HepG2 (cell line): ENCODE results near the gene BMP8A. TPM values are rescaled to one million over a fixed set of nuclear protein-coding genes. Genes with fewer than 3 reads are reported as not detected.
A peak's percentile ranks its signal among the peaks of the same experiment; 100 is the strongest.

Experiments used
- ATAC-seq: fragments of 200-7000 bp; cut with Tn5 transposase; 3 replicates; pipeline ENCODE4 v1.9.1; 2020; ENCODE audit warnings: mild to moderate bottlenecking, moderate library complexity
- BruUV-seq: library from RNA; stranded (reverse); fragments of 400-500 nt; replicated peaks from 2 replicates; lab custom pipeline; 2021; lab: Mats Ljungman, UMichigan
- CTCF ChIA-PET: fragments of 300-600 bp; formaldehyde crosslinking; extraction: SDS; loops from one replicate; lab custom pipeline; 2021; ENCODE audit warnings: low total read pairs, inconsistent platforms, low intra/inter-chr PET ratio; lab: Yijun Ruan, JAX
- POLR2A ChIA-PET: fragments of 350-600 bp; sonication (Branson Sonifier 250); formaldehyde crosslinking; loops from one replicate; lab custom pipeline; 2020; ENCODE audit warnings: antibody characterized with exemption, inconsistent platforms; lab: Yijun Ruan, JAX
- DNase-seq: peaks from one replicate; pipeline ENCODE4 v3.0.0-alpha.2; 2015; ENCODE audit warnings: low spot score
- FAIRE-seq: peaks from 3 replicates; lab custom pipeline; 2011; peaks lifted over from hg19 to GRCh38; lab: Jason Lieb, UNC
- H2AFZ ChIP-seq: one replicate; pipeline ENCODE4 v1.6.1; 2011; ENCODE audit warnings: low read length, inconsistent platforms
- H3K27ac ChIP-seq: fragments of 300-600 bp; 3 replicates; pipeline ENCODE4 v1.8.0; 2011; ENCODE audit warnings: mixed run types, mild to moderate bottlenecking, mixed read lengths, low read length, inconsistent platforms; ENCODE audit not compliant: insufficient read depth; ENCODE audit errors: extremely low read length
- H3K27me3 ChIP-seq, 2 experiments: fragments of 200-600 bp in 1 of 2; 2 replicates in 1 of 2; 3 replicates in 1 of 2; pipeline versions ENCODE4 v1.6.0 to v1.8.0; 2011; ENCODE audit warnings: low read length in 2 of 2, mild to moderate bottlenecking in 2 of 2, moderate library complexity in 2 of 2, inconsistent platforms in 1 of 2; ENCODE audit not compliant: insufficient read depth in 2 of 2, control insufficient read depth in 1 of 2
- H3K36me3 ChIP-seq, 2 experiments: fragments of 200-600 bp in 1 of 2; replicated peaks in 1 of 2; 2 replicates in 1 of 2; 3 replicates in 1 of 2; pipeline versions ENCODE4 v1.5.1 to v1.8.0; 2011; ENCODE audit warnings: low read length in 2 of 2, inconsistent platforms in 1 of 2; ENCODE audit not compliant: insufficient read depth in 2 of 2, control insufficient read depth in 1 of 2
- H3K4me1 ChIP-seq: 2 replicates; pipeline ENCODE4 v1.5.1; 2012; ENCODE audit warnings: low read length, inconsistent platforms; ENCODE audit not compliant: insufficient read depth
- H3K4me2 ChIP-seq: 2 replicates; pipeline ENCODE4 v1.6.0; 2011; ENCODE audit warnings: low read depth, low read length, inconsistent platforms
- H3K4me3 ChIP-seq, 3 experiments: fragments of 200-600 bp in 1 of 3; sonication (generic), shearing (Covaris generic) in 1 of 3; replicated peaks in 1 of 3; 2 replicates each; pipeline ENCODE4 v1.5.1; 2011 to 2016; ENCODE audit warnings: low read length in 3 of 3, inconsistent platforms in 2 of 3, low read depth in 2 of 3, mild to moderate bottlenecking in 2 of 3, control low read depth in 1 of 3, mixed read lengths in 1 of 3; ENCODE audit not compliant: insufficient read depth in 1 of 3
- H3K79me2 ChIP-seq: one replicate; pipeline ENCODE4 v1.6.1; 2011; ENCODE audit warnings: low read length, inconsistent platforms; ENCODE audit not compliant: insufficient read depth
- H3K9ac ChIP-seq: 2 replicates; pipeline ENCODE4 v1.6.0; 2011; ENCODE audit warnings: mild to moderate bottlenecking, low read depth, low read length, inconsistent platforms; ENCODE audit not compliant: insufficient read depth
- H3K9me3 ChIP-seq: 2 replicates; pipeline ENCODE4 v1.5.1; 2012; ENCODE audit warnings: mild to moderate bottlenecking, low read length
- H4K20me1 ChIP-seq: 2 replicates; pipeline ENCODE4 v1.6.0; 2011; ENCODE audit warnings: inconsistent platforms, mild to moderate bottlenecking, low read length, moderate library complexity; ENCODE audit not compliant: insufficient read depth
- CEBPB ChIP-seq: IDR thresholded peaks from 2 replicates; pipeline ENCODE4 v1.6.1; 2011; ENCODE audit warnings: low read depth, low read length, improper control_type of control experiment, borderline replicate concordance
- RBFOX2 ChIP-seq: fragments of 200-400 bp; formaldehyde crosslinking; IDR thresholded peaks from 2 replicates; pipeline ENCODE4 v1.6.1; 2017; ENCODE audit warnings: low read depth, mild to moderate bottlenecking, low read length
- ZEB1 ChIP-seq: IDR thresholded peaks from 2 replicates; pipeline ENCODE4 v1.6.1; 2012; ENCODE audit warnings: mild to moderate bottlenecking, low read depth, inconsistent platforms; ENCODE audit not compliant: insufficient replicate concordance
- WGBS: methylation state at CpG from one replicate; pipeline ENCODE4 v1.1.6; 2017; ENCODE audit warnings: low lambda C conversion rate; 5-methylcytosine and 5-hydroxymethylcytosine counted together
- in situ Hi-C: cut with HindIII; loops from 2 replicates; pipeline ENCODE4 v1.10.0; 2017; ENCODE audit warnings: low pct_unique_long_range_greater_than_20kb; ENCODE audit not compliant: extremely low pct_ligation_motif_present
- intact Hi-C: fragments of 100-400 bp; cut with micrococcal nuclease; formaldehyde crosslinking; loops from one replicate; pipeline ENCODE4 v1.10.0; 2022; ENCODE audit not compliant: unreplicated experiment
- polyA plus RNA-seq, 8 experiments: library from polyadenylated mRNA; depleted of rRNA in 3 of 8; stranded (reverse) in 7 of 8; unstranded in 1 of 8; fragments of >200 nt; fragmentation: Illumina TruSeq in 4 of 8; extraction: Trizol in 4 of 8; gene quantifications; 2 replicates each; pipeline versions ENCODE4 v1.2.1 to v1.2.3, GENCODE V29; 2011 to 2016; ENCODE audit warnings: low read depth in 4 of 8, missing spikeins in 1 of 8, mixed read lengths in 1 of 8; ENCODE audit not compliant: insufficient read depth in 1 of 8
- total RNA-seq, 5 experiments: library from RNA; depleted of rRNA; stranded (reverse); fragments of >200 nt; fragmentation: Illumina TruSeq; extraction: Trizol; gene quantifications; 2 replicates each; pipeline ENCODE4 v1.2.3, GENCODE V29; 2016; ENCODE audit warnings: low read depth in 1 of 5
- TF ChIP-seq, protein P1 (sequence below): sonication (generic); formaldehyde crosslinking; IDR thresholded peaks from 2 replicates; pipeline ENCODE4 v1.5.1; 2020; ENCODE audit warnings: missing genetic modification reagents, mild to moderate bottlenecking, borderline replicate concordance
- TF ChIP-seq, protein P2 (sequence below), 2 experiments: fragments of 450-650 bp in 1 of 2; sonication (generic) in 1 of 2; formaldehyde crosslinking; IDR thresholded peaks; 2 replicates each; pipeline versions ENCODE4 v1.5.0 to v1.8.0; 2020 to 2022; ENCODE audit warnings: mild to moderate bottlenecking in 1 of 2, missing genetic modification reagents in 1 of 2
- TF ChIP-seq, protein P3 (sequence below): sonication (generic); IDR thresholded peaks from 2 replicates; pipeline ENCODE4 v1.6.1; 2016; ENCODE audit warnings: low read depth, borderline replicate concordance

BMP8A gene
- total and polyA plus RNA-seq, 2 of the 13 experiments (the other 11 are each of a cell fraction or from before 2014, with no cell fraction given) = 0.05 TPM; not detected in 1

DNA sequence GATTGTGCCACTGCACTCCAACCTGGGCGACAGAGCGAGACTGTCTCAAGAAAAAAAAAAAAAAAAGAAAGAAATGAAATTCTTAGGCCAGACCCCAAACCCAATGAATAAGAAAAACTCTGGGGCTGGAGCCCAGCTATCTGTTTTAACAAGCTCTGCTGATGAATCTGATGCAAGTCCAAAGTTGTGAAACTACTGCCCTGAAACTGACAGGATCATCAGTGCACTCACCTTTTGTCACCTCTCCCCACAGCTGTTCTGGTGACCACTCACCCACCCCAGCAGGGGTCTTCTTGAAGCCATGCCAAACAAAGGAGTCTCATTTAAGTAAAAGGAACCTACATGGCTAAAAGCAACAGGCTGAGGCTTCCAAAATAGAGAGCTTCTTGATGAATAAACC, 76.8 kb downstream of the BMP8A start:
- no peak overlapping the region for H3K27ac ChIP-seq
- CTCF ChIA-PET = no interaction called here
- intact Hi-C loops = no loop called here
- POLR2A ChIA-PET = interaction anchor here (1.5 kb wide), 1 partner anchor 9 kb away, joined by 5 read pairs; no protein-coding TSS in a partner anchor
- TF ChIP-seq, protein P1, sequence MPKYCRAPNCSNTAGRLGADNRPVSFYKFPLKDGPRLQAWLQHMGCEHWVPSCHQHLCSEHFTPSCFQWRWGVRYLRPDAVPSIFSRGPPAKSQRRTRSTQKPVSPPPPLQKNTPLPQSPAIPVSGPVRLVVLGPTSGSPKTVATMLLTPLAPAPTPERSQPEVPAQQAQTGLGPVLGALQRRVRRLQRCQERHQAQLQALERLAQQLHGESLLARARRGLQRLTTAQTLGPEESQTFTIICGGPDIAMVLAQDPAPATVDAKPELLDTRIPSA (CRISPR knock-in tag) = no peak
- TF ChIP-seq, protein P2, sequence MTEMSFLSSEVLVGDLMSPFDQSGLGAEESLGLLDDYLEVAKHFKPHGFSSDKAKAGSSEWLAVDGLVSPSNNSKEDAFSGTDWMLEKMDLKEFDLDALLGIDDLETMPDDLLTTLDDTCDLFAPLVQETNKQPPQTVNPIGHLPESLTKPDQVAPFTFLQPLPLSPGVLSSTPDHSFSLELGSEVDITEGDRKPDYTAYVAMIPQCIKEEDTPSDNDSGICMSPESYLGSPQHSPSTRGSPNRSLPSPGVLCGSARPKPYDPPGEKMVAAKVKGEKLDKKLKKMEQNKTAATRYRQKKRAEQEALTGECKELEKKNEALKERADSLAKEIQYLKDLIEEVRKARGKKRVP (CRISPR knock-in tag; IDR thresholded peaks at IDR 0.05) = peak in 1 of 2 experiments; percentile 51; a peak in 1 of 4 replicates
- 0 out of 2 replicates have a peak, but pooled peaks have one; percentile 22 for TF ChIP-seq RBFOX2
- TF ChIP-seq CEBPB = peak; percentile 70; the same call in 1 of the 2 replicates
- TF ChIP-seq ZEB1 = no peak
- TF ChIP-seq, protein P3, sequence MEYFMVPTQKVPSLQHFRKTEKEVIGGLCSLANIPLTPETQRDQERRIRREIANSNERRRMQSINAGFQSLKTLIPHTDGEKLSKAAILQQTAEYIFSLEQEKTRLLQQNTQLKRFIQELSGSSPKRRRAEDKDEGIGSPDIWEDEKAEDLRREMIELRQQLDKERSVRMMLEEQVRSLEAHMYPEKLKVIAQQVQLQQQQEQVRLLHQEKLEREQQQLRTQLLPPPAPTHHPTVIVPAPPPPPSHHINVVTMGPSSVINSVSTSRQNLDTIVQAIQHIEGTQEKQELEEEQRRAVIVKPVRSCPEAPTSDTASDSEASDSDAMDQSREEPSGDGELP = 0 out of 2 replicates have a peak, but pooled peaks have one; percentile 15
- TF ChIP-seq, all 625 proteins: peak for 4
- Histone ChIP-seq H3K36me3 (peaks cover 45 to 94% of the 10 kb centered on the region in 2 experiments), H4K20me1 (peaks cover 43% of the 10 kb centered on the region), H3K9me3 (no peaks in the 10 kb centered on the region), H2AFZ (no peak overlapping the region), H3K4me1 (peaks cover 71% of the 10 kb centered on the region), H3K27me3 (no peaks in the 10 kb centered on the region), H3K79me2 (peaks cover 44% of the 10 kb centered on the region), H3K4me2 (no peak overlapping the region), H3K9ac (no peak overlapping the region), H3K4me3 (no peak overlapping the region)
- FAIRE-seq = no peak
- in situ Hi-C loops = no loop called here
- peak; percentile 12 for DNase-seq
- no peak for ATAC-seq
- 98% methylated on average over 2 of the region's 2 CpGs for WGBS
- no TSS peak for BruUV-seq
